OCI-LY7 (cell line): ENCODE measurements around the gene HES2. TPM values are rescaled to one million over a fixed set of nuclear protein-coding genes. Genes with fewer than 3 reads are reported as not detected.

Experiments
- BruUV-seq: library from RNA; stranded (reverse); fragments of 400-500 nt; replicated peaks from 2 replicates; lab custom pipeline; 2021; lab: Mats Ljungman, UMichigan
- CTCF ChIA-PET: fragments of 300-600 bp; sonication (Branson Sonifier 250); formaldehyde crosslinking; loops from one replicate; lab custom pipeline; 2022; ENCODE audit warnings: antibody characterized with exemption; ENCODE audit not compliant: unreplicated experiment; lab: Charles Lee
- POLR2A ChIA-PET: fragments of 300-600 bp; sonication (Branson Sonifier 250); formaldehyde crosslinking; loops from one replicate; lab custom pipeline; 2022; ENCODE audit warnings: antibody characterized with exemption; lab: Charles Lee
- DNase-seq: peaks from one replicate; pipeline ENCODE4 v3.0.0-alpha.2; 2015; ENCODE audit warnings: low spot score
- H2AFZ ChIP-seq: fragments of 200-600 bp; sonication (generic), shearing (Covaris generic); 2 replicates; pipeline ENCODE4 v1.6.1; 2014; ENCODE audit warnings: mild to moderate bottlenecking, antibody characterized with exemption, low read length, moderate library complexity
- H3K27ac ChIP-seq: fragments of 200-600 bp; sonication (generic); 2 replicates; pipeline ENCODE4 v1.5.1; 2014; ENCODE audit warnings: mixed run types, low read depth, mild to moderate bottlenecking, moderate library complexity, low read length, inconsistent platforms; ENCODE audit not compliant: poor library complexity, severe bottlenecking
- H3K36me3 ChIP-seq: fragments of 200-600 bp; sonication (generic); 2 replicates; pipeline ENCODE4 v1.6.1; 2014; ENCODE audit warnings: mild to moderate bottlenecking, antibody characterized with exemption, low read length, moderate library complexity, mixed read lengths; ENCODE audit not compliant: insufficient read depth
- H3K4me1 ChIP-seq: fragments of 200-600 bp; sonication (generic); 2 replicates; pipeline ENCODE4 v1.5.1; 2014; ENCODE audit warnings: mild to moderate bottlenecking, low read length; ENCODE audit not compliant: insufficient read depth, poor library complexity, severe bottlenecking
- H3K4me2 ChIP-seq: fragments of 200-600 bp; sonication (generic); 2 replicates; pipeline ENCODE4 v1.6.1; 2014; ENCODE audit warnings: mild to moderate bottlenecking, low read length
- H3K4me3 ChIP-seq: fragments of 200-600 bp; sonication (generic); 2 replicates; pipeline ENCODE4 v1.5.1; 2014; ENCODE audit warnings: mild to moderate bottlenecking, low read depth, low read length; ENCODE audit not compliant: poor library complexity, severe bottlenecking
- H3K79me2 ChIP-seq: fragments of 200-600 bp; sonication (generic); 2 replicates; pipeline ENCODE4 v1.6.1; 2016; ENCODE audit warnings: low read depth, mild to moderate bottlenecking, low read length, moderate library complexity, mixed read lengths; ENCODE audit not compliant: insufficient read depth
- H3K9me2 ChIP-seq: fragments of 200-600 bp; sonication (generic); 2 replicates; pipeline ENCODE4 v1.6.1; 2016; ENCODE audit warnings: mild to moderate bottlenecking, low read length, mixed read lengths; ENCODE audit not compliant: insufficient read depth
- H3K9me3 ChIP-seq: fragments of 200-600 bp; sonication (generic); 2 replicates; pipeline ENCODE4 v1.6.1; 2014; ENCODE audit warnings: mild to moderate bottlenecking, mixed run types, low read length, mixed read lengths
- H4K20me1 ChIP-seq: fragments of 200-600 bp; sonication (generic); 2 replicates; pipeline ENCODE4 v1.6.1; 2014; ENCODE audit warnings: mild to moderate bottlenecking, antibody characterized with exemption, low read length, moderate library complexity, mixed read lengths; ENCODE audit not compliant: insufficient read depth
- EZH2phosphoT487 ChIP-seq: fragments of 200-600 bp; sonication (generic); IDR thresholded peaks from 2 replicates; pipeline ENCODE4 v1.6.1; 2018; ENCODE audit warnings: low read depth, borderline replicate concordance, mild to moderate bottlenecking, mixed run types, antibody characterized with exemption, low read length, moderate library complexity, mixed read lengths
- intact Hi-C: fragments of 100-400 bp; cut with micrococcal nuclease; formaldehyde crosslinking; loops from one replicate; pipeline ENCODE4 v1.10.0; 2022; ENCODE audit not compliant: unreplicated experiment
- total RNA-seq, 2 experiments: library from RNA; depleted of rRNA in 1 of 2; stranded (reverse); fragments of >200 nt in 1 of 2; shearing (Covaris generic) in 1 of 2; gene quantifications; 2 replicates each; pipeline ENCODE4 v1.2.3, GENCODE V29; 2014 to 2022
- TF ChIP-seq, protein P1 (sequence below): fragments of 200-600 bp; sonication (generic); conservative IDR thresholded peaks from 2 replicates; pipeline ENCODE4 v1.5.1; 2014; ENCODE audit warnings: mild to moderate bottlenecking, antibody characterized with exemption, low read length, moderate library complexity, mixed read lengths

The HES2 gene
- total RNA-seq, 2 experiments from 2014 or later: not detected

DNA sequence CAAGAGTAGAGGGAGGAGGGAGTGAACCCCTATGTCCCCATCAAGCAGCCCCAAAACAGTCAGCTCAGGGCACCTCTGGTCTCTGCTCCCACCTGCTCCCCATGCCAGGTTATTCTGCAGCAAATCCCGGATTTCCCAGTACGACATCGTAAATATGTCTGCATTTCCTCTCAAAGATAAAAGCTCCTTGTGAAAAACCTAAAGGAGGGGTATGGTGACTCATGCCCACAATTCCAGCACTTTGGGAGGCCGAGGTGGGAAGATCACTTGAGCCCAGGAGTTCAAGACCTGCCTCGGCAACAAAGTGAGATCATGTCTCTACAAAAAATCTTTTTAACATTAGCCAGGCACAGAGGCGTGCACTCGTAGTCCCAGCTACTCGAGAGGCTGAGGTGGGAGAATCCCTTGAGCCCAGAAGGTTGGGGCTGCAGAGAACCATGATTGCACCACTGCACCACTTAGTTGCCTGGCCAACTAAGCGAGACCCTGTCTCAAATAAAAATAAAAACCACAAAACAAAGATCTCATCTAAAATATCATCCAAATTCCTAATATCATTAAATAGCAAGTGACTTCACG is 33.3 kb downstream of the HES2 start:
- Histone ChIP-seq H3K36me3 (peaks cover 7% of the 10 kb centered on the region; the same call in 1 of the 2 replicates), H3K4me3 (no peak overlapping the region), H3K4me1 (no peaks in the 10 kb centered on the region), H4K20me1 (no peaks in the 10 kb centered on the region), H3K9me3 (no peaks in the 10 kb centered on the region), H2AFZ (no peak overlapping the region), H3K4me2 (no peak overlapping the region), H3K27ac (no peak overlapping the region), H3K79me2 (peaks cover 10% of the 10 kb centered on the region), H3K9me2 (no peaks in the 10 kb centered on the region)
- DNase-seq: no peak
- intact Hi-C loops: no loop called here
- no peak for TF ChIP-seq EZH2phosphoT487
- TF ChIP-seq, protein P1, sequence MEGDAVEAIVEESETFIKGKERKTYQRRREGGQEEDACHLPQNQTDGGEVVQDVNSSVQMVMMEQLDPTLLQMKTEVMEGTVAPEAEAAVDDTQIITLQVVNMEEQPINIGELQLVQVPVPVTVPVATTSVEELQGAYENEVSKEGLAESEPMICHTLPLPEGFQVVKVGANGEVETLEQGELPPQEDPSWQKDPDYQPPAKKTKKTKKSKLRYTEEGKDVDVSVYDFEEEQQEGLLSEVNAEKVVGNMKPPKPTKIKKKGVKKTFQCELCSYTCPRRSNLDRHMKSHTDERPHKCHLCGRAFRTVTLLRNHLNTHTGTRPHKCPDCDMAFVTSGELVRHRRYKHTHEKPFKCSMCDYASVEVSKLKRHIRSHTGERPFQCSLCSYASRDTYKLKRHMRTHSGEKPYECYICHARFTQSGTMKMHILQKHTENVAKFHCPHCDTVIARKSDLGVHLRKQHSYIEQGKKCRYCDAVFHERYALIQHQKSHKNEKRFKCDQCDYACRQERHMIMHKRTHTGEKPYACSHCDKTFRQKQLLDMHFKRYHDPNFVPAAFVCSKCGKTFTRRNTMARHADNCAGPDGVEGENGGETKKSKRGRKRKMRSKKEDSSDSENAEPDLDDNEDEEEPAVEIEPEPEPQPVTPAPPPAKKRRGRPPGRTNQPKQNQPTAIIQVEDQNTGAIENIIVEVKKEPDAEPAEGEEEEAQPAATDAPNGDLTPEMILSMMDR: no peak
- ChIA-PET POLR2A (no interaction called here), CTCF (interaction anchor here (1.0 kb wide), 1 partner anchor 41 kb away, joined by 4 read pairs; no protein-coding TSS in a partner anchor)
- BruUV-seq: no TSS peak

DNA sequence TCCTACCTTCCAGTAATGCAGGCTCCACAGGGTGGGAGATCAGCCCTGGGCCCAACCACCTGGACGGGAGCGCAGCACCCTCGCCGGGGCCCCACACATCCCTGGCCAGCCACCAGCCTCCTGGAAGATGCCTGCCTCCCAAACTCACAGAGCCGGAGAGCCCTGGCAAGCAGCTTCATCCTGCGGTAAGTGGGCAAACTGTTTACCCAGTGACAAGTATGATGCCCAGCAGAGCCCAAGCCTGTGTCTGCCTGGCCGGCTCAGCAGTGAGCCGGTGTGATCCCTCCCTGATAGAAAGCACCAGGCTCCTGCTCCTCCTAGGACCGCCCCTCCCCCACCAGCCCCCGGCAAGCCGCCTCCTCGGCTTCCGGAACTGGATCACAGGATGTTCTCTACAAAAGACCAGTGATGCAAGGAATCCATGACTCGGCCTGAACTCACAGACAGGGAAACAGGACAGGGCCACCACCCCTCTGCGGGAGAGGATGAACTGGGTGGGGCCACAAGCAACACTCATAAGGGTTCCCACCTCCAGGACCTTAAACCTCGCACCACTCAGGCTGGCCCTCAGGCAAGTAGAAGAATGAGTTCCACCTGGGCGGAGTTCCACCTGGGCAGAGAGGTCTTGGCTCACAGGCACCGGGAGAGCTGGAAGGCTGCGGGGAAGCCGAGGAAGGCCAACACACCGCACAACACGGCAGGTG is 34.1 kb downstream of the HES2 start:
- TF ChIP-seq EZH2phosphoT487: no peak
- TF ChIP-seq, protein P1: no peak
- DNase-seq: no peak
- BruUV-seq: no TSS peak
- Histone ChIP-seq H2AFZ (no peak overlapping the region), H3K4me1 (no peaks in the 10 kb centered on the region), H3K9me2 (no peaks in the 10 kb centered on the region), H3K36me3 (peaks cover 7% of the 10 kb centered on the region; the same call in 1 of the 2 replicates), H3K4me2 (no peak overlapping the region), H3K27ac (no peak overlapping the region), H3K4me3 (no peak overlapping the region), H4K20me1 (no peaks in the 10 kb centered on the region), H3K79me2 (peaks cover 16% of the 10 kb centered on the region), H3K9me3 (peaks cover 3% of the 10 kb centered on the region; the same call in 1 of the 2 replicates)
- intact Hi-C loops: no loop called here
- ChIA-PET CTCF (interaction anchor here (1.0 kb wide), 1 partner anchor 41 kb away, joined by 4 read pairs; no protein-coding TSS in a partner anchor), POLR2A (no interaction called here)
